Thyroid gland (tissue), 4 donors: ENCODE data around the gene WRAP73.

ENCODE experiments used
- CTCF ChIP-seq, 6 experiments: fragments of 200-600 bp in 3 of 6; fragments of 450-650 bp in 3 of 6; sonication (generic) in 3 of 6; IDR thresholded peaks; one replicate each; pipeline ENCODE4 v1.5.1; 2016 to 2019; ENCODE audit warnings: antibody characterized with exemption in 6 of 6, mild to moderate bottlenecking in 2 of 6, inconsistent platforms in 1 of 6, moderate library complexity in 1 of 6
- POLR2A ChIP-seq, 2 donors: fragments of 450-650 bp; IDR thresholded peaks; one replicate each; pipeline ENCODE4 v1.6.1; 2017; ENCODE audit warnings: antibody characterized with exemption in 2 of 2, mild to moderate bottlenecking in 2 of 2, moderate library complexity in 1 of 2

GRCh38 chr1:3680488-3681230 lies 30.8 kb upstream of the WRAP73 start:
- TF ChIP-seq CTCF (IDR thresholded peaks at IDR 0.05) (no peak), POLR2A (IDR thresholded peaks at IDR 0.05) (no peak)
